ENCODE data around the gene FABP7.
"Not testable (repeated sequence)": the region's sequence is repeated elsewhere in the genome, so short reads cannot be mapped to it uniquely, and the experiment has no call there.

The FABP7 gene

DNA sequence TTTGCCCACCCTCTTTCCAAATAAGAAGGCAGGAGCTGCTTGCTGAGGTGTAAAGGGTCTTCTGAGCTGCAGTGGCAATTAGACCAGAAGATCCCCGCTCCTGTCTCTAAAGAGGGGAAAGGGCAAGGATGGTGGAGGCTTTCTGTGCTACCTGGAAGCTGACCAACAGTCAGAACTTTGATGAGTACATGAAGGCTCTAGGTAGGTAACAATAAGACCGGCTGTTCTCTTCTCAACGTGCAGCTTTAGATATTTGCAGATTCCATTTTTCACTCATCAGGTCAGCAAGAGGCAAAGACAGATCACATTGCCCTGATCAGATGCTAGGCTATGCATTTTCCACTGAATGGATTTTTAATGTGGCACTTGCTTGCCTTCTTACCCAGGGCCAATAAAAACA is at the start of gene FABP7:
Gene FABP7 (plus strand): TSS at position 50 of the 400 bp plus-strand sequence. CDS start 79 bp downstream, at position 129.
- no peak for DNase-seq (ENCODE audit: low read depth, low spot score)

DNA sequence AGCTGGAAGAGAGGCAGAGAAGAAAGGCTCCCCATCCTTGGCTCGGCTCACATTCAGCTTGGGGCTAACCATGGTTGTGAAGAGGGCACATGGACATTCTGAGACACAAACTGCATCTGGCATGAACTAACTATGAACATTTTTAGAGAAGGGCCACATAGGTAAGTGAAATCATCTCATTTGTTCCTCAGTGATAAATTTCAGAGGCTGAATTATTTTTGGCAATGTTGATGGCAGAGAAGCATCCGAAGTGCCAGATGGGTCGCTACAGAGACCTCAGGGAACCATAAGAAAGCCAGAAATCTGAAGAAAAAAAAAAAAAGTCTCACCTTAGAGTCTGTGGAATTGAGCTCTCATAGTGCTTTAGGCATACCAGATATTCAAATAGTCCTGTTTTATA is 49.2 kb upstream of the FABP7 start:
- DNase-seq (ENCODE audit: low read depth, low spot score), result no peak

DNA sequence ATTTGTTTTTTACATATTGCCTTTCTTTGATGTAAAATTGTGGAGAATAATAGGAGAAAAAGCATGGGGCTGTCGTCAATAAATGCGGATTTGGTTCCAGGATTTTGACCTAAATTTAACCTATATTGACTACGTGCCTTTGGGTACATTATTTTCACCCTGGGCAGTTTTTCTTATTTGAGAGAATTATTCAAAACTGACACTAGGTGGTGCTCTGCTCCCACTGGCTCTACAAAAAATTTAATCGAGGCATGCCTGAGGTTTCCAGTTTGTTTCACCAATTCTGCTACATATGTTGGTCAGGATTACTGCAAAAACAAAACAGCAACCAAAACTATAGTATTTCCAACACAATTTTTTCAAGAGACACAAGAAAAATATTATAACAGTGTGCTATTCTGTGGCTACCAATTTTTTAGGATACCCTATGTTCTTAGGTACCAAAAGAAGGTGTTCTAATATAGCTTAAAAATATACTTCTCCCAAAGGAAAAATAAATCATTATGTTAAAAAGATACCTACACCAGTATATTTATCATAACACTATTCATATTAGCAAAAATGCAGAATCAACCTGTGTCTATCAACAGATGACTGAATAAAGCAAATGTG is 48.6 kb upstream of the FABP7 start:
- no peak for DNase-seq (ENCODE audit: low read depth, low spot score)

DNA sequence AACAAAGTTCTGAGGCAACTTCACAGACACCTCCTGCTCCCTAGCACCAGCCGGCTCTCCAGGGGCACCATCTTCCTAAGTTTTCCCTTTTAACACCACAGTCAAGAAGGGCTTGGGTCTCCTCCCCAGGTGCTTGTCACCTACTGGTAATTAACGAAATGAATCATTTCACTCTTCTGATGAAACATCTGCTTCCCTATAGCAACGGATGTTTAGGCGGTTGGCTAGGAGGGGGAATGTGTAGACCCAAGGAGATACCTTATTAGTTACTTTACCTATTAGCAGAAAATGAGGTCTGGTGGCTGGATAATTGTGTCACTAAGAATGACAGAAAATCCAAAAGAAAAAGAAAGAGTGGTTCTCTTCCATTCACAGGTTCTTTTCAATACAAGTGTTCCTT is 46.3 kb upstream of the FABP7 start:
- DNase-seq (ENCODE audit: low read depth, low spot score), result no peak

DNA sequence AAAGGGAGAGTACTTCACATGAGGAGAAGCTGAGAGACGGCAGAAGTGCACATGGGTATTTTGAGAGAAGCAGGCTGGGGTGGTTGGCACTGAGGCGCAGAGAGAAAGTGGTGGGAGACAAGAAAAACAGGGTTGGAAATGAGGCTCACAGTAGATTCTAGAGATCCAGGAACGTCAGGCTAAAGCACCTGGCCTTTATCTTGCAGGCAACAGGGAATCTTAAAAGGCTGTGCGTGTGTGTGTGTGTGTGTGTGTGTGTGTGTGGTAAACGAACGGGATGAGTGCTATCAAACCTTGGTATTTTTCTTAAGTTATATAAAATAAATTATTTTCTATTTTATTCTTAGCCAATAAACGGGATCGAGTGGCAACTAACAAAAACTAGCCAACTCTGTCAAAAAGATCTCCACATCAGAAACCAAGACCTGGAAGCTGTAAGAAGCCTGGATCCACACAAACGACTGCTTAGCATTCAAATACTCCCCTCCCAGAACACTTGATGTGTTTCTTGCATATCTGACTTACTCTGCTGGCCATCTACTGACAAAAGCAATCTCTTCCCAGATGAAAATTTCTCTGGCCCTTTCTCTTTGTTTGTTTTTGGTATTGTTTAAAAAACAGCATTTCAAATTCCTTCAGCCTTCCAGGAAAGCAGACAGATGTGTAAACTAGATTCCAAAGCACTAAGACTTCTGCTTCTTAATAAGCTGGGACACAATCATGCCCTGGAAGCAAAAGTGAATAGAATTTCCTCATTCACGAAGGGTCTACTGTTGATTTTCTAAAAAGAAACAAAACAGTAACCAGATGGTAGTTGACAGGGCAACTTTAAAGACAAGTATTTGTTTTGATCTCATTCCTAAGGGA is 44.8 kb upstream of the FABP7 start:
- DNase-seq (ENCODE audit: low read depth, low spot score), result no peak

DNA sequence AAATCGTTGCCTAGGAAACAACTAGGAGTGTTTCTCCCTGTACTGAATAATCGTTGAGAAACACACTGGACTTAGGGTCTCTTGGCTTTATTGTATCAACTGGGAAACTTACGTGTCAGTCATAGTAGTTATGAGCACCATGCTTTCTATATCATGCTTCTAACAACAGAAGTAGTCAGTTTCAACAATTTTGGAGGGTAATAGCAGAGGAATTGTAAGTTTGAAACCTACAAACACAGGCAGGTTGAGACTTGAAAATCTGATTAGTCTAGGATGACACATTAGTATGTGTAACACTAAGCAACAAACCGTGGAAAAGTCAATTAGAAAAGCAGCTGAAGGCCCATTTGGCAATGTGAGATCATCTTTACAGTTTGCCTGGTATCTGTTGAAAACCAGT is 43.9 kb upstream of the FABP7 start:
- DNase-seq (ENCODE audit: low read depth, low spot score), result no peak

DNA sequence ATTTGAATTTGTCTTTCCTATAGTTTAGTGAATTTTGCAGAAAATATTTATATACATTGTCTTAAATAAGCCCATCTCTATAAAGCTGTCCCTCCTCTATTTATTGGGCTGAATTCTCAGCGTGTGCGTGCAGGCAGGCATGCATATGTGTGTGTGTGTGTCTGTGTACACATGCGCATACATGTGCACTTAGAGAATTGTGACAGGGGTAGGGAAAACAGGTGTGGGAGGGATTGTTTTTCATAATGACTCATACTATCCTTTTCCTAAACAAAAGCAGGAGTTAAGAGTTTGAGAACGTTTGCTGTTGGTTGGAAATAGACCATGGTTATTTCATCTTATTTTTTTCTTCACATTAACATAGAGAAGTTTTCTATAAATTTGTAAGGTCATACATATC is 43.4 kb upstream of the FABP7 start:
- DNase-seq (ENCODE audit: low read depth, low spot score), result no peak

DNA sequence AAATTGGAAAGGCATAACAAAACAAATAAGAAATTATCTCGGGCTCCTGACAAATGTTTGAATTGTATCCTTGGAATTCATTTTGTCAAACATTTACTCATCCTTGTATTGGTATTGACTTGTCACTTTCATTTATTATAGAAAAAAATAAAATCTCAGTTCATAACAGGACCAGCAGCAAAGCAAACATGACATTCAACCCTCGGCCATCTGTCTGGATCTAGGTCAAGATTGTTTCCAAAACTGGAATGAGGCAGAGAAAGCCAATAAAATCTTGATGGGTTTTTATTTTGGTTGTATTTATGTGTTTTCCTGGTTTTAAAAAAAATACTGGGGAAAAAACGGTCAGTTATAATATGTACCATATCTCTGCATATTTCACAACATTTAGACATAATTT is 42.9 kb upstream of the FABP7 start:
- no peak for DNase-seq (ENCODE audit: low read depth, low spot score)

DNA sequence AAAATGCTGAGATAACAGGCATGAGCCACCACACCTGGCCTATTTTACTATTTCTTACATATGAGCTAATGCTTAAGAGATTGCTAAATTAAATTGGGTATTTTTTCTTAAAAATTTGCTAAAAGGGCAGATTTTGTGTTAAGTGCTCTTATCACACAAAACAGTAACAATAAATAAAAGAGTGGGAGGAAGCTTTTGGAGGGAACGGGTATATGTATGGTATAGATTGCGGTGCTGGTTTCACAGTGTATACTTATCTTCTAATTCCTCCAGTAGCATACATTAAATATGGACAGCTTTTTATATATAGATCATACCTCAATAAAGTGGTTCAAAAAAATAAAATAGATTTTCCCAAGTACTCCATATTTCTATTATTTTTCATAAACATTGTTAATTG is 39.4 kb upstream of the FABP7 start:
- no peak for DNase-seq (ENCODE audit: low read depth, low spot score)

DNA sequence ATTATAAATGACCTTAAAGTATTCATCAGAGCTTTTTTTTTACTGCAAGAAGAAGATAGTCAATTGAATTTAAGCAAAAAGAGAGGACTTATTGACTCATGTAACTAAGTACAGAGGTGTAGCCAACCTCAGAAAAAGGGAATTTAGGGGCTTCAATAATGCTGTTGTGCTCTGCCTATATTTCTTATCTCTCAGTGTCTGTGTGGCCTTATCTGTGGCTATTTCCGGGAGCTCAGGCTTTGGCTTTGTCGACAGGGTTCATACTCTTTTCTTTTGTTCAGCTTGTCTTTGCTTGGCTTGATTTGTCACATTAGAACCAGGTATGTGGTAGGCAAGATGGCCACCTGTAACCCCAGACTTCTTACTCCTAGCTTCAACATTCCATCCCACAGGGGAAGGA is 38.6 kb upstream of the FABP7 start:
- no peak for DNase-seq (ENCODE audit: low read depth, low spot score)

DNA sequence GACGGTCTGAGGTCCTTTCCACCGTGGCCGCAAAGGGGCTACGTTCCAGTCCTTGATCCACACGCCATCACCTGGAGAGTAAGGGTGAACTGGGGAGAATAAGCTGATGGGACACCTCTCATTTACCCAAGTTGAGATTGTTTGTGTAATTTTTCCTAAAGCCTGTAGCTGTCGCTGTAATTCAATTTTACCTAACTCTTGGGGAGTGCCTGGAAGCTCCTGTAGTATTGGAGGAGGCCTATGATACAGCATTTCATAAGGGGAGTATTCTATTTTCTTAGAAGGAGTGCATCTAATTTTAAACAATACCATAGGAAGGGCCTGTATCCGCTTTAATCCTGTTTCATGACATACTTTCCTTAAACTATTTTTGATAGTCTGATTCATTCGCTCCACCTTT is 35.3 kb upstream of the FABP7 start:
- DNase-seq (ENCODE audit: low read depth, low spot score), result not testable (repeated sequence)

DNA sequence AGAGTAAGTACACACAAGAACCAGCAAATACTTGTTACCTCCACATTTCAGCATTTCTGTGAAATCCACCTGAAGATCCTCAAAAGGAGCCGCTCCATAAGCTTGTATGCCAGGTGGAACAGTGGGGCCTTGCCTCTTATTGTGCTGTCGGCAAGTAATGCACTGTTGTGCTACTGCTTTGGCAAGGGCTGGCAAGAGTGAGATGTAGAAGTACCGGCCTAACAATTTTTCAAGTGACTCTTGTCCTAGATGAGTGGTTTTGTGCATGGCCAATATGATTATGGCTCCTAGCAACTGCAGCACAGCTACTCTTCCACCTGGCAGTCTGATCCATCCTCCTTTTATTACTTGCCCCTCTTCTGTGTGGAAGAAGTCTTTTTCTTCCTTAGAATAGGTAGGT is 34.7 kb upstream of the FABP7 start:
- not testable (repeated sequence) for DNase-seq (ENCODE audit: low read depth, low spot score)

DNA sequence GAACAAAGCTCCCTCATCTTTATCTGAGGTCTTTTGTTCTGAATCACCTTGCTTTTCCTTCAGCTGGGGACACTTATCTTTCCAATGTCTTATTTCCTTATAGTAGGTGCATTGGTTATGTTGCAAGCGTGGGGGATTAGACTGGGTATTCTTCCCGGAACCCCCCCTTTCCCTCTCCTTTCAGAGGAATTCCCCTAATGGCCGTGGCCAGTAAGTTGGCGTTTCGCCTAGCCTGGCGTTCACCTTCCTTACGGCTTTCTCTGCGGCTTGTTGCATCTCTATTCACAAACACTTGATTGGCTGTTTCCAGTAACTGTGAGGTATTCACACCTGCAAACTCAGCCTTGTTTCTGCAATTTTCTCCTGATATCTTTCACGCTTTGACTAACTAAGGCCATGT is 32.8 kb upstream of the FABP7 start:
- DNase-seq (ENCODE audit: low read depth, low spot score), result no peak

DNA sequence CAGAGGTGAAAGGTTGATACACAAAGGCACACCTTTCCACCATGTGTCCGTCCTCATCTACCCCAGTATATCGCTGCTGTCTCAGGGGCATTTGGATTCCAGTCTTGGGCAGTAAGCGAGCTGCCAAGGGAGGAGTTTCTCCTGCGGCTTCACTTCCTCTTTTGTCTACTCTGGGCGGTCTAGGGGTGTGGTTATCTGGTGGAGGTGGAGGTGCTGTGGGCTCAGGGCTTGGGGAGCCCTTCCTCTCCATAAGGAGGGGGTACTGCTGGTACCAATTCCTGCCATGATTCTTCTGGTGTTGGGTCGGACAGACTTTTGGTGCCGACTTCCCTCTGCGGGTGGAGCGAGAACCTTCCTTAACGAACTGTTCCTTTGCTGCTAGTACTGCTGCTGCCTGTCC is 31.9 kb upstream of the FABP7 start:
- no peak for DNase-seq (ENCODE audit: low read depth, low spot score)

DNA sequence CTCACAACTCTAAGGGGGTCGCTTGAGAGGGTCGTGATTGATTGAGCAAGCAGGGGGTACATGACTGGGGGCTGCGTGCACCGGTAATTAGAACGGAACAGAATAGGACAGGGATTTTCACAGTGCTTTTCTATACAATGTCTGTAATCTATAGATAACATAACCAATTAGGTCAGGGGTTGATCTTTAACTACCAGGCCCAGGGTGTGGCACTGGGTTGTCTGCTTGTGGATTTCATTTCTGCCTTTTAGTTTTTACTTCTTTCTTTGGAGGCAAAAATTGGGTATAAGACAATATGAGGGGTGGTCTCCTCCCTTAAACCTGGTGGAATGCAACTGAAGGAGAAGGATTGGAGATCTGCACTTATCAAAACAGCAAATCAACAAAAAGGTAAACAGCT is 30.6 kb upstream of the FABP7 start:
- not testable (repeated sequence) for DNase-seq (ENCODE audit: low read depth, low spot score)

DNA sequence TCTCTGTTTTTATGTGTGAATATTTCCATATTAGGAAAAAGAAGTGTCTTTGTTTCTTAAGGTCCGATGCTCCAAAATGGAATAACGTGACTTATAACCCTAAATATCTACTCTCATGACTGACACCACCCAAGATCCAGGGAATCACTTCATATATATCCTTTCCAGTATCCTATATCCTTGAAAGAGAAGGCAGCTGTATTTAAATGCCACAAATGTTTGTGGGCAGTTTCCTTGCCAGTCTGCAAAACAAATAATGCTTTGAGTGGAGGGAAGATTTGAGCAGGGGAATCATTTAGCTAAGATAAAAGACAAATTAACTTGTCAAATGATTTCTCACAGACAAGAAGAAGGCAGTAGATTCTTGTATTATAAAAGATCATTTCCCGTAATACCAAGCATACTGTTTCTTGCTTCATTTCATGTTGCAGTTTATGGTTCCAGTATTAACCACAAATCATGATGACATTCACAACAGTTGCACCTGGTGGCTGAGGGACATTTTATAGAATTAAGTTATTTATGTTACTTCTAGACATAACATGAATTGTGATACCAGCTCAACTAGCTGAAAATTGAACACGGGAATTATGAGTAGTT is 30.0 kb upstream of the FABP7 start:
- DNase-seq (ENCODE audit: low read depth, low spot score), result no peak

DNA sequence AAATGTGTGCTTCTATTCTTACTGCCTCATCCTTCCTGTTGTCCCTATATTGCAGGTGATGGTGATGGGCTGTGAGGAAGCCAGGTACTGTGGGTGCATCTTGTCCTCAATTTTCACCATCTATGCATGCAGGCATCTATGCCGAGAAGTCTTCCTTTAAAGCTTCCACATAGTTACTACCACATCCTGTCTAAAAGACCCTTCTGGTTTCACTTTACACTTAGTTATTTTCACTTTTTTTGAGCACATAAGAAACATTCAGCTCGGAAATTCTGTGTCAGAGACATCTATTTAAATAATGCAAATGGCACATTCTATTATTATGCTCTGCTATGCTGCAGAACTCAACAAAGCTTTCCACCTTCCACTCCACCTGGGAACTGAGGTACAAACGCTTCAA is 28.2 kb upstream of the FABP7 start:
- DNase-seq (ENCODE audit: low read depth, low spot score), result no peak

DNA sequence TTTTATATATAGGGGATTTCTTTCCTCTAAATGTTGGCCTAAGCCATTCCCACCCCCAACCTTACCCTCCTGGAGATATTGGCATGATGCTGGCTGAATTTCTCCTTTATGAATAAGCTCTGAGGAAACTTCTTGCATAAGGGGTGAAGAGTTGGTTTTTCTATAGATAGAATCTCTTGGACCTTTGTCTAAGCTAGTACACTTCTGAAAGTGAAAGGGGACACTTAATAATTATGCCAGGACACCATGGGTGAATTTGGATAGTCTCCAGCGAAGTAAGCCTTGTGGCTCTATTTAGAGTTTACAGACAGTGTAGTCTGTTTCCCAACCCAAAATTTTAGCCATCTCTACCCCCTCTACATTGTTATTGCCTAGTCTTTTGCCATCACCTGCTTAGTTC is 27.1 kb upstream of the FABP7 start:
- no peak for DNase-seq (ENCODE audit: low read depth, low spot score)

DNA sequence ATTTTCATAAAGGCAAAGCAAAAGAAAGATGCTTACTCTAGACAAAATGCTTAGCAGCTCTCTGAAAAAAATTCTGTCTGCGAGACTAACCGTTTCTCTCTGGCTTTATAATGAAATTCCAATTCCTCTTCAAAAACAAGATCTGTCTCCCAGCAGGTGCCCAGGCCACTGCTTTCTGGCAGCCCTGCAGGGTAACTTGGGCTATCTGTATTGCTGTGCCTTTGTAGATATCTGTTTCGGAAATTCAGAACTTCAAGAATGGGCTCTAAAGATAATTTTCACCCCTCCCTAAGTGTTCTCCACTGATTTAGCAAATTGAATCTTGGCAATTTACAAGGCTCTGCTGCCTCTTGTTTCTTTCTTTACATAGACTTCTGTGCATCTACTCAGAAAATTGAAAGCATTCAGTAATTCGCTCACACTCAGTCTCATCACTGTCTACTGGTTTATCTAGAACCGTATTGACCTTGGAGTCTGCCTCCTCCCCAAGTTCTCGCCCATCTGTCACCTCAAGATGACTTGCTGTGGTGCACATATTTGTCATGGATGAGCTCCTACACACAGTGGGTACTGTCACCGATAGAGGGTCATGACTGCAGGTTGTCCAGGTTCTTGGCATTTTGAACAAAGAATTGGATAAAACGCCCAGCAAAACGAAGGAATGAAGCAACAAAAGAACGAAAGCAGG is 26.4 kb upstream of the FABP7 start:
- DNase-seq (ENCODE audit: low read depth, low spot score), result no peak

DNA sequence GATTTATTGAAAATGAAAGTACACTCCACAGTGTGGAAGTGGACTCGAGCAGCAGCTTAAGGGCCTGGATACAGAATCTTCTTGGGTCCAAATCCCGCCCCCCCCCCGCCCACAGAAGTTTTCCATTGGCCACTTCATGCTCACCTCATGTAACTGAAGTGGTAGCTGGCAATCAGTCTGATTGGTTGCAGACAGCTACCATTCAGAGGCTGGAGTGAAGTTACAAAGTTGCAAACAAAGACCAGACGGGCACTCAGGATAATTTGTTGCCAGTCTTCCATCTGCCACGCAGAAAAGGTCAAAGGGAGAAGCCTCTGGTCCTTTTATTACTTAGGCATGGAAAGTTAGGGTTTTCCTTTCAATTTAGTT is 25.8 kb upstream of the FABP7 start:
- no peak for DNase-seq (ENCODE audit: low read depth, low spot score)

DNA sequence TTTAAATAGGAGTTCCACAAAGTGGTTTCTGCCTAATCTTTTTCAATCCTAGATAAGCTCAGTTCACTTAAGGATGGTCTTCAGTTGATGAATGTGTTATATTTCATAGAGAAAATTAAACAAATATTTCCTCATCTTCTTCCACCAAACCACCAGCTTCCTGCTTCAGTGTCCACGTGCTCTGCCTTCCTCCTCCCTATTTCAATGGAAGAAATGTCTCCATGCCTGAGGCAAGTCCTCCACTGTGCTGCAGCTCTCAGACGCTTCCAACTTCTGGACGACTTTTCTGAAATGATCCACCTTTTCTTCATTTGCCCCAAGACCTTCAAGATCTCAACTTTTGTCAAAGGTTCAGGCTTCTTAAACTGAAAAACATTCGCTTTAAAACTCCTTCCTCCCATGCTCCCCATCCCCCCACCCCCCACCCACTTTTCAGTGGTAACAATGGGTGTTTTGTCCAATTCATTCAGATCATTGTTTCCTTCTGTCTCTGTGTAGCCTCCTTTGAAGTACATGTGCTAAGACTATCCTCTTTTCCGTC is 25.3 kb upstream of the FABP7 start:
- no peak for DNase-seq (ENCODE audit: low read depth, low spot score)

DNA sequence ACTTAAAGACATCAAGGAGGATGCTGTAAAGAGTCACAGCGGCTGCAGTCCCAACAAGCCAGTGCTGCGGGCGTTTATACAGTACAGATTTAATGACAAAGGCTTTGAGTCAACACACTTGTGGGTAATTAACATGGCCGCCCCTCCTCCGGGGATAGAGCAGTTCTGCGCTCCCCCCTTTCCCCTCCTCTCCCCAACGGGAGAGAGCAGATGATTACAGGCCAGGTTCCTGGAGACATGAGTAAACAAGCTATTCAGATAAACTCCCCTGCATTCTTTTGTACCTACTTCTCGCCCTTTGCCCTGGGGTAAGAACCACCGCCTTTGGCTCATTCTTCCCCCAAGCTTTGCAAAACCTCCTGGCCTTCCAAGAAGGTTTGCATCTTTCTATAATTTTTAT is 23.6 kb upstream of the FABP7 start:
- no peak for DNase-seq (ENCODE audit: low read depth, low spot score)
